COLO829 (cell line): ENCODE data around the gene MYOZ1.
"Not testable (repeated sequence)": the region's sequence is repeated elsewhere in the genome, so short reads cannot be mapped to it uniquely, and the experiment has no call there.

Source experiments
- DNase-seq: peaks from one replicate; pipeline ENCODE4 v3.0.0; 2012; ENCODE audit warnings: low spot score

Gene MYOZ1

GRCh38 chr10:73641328-73642060, at the start of gene MYOZ1:
Gene MYOZ1, minus strand, starts transcription at chr10:73641474. Its CDS starts 1,457 bp downstream, at chr10:73640017.
- peak; percentile 40 for DNase-seq

- DNase-seq = not testable (repeated sequence)
Measured at GRCh38 chr10:73690755-73691154, 49.5 kb upstream of the MYOZ1 start.

GRCh38 chr10:73689596-73689995, 48.3 kb upstream of the MYOZ1 start:
- not testable (repeated sequence) for DNase-seq

- not testable (repeated sequence) for DNase-seq
Measured at GRCh38 chr10:73687641-73688040, 46.4 kb upstream of the MYOZ1 start.

GRCh38 chr10:73674546-73674945, 33.3 kb upstream of the MYOZ1 start:
- not testable (repeated sequence) for DNase-seq

- not testable (repeated sequence) for DNase-seq
Measured at GRCh38 chr10:73668378-73668777, 27.1 kb upstream of the MYOZ1 start.

GRCh38 chr10:73666153-73666809, 25.0 kb upstream of the MYOZ1 start:
- not testable (repeated sequence) for DNase-seq

GRCh38 chr10:73665581-73665980, 24.3 kb upstream of the MYOZ1 start:
- not testable (repeated sequence) for DNase-seq

- not testable (repeated sequence) for DNase-seq
Measured at GRCh38 chr10:73664156-73665040, 23.1 kb upstream of the MYOZ1 start.

GRCh38 chr10:73663621-73664020, 22.3 kb upstream of the MYOZ1 start:
- not testable (repeated sequence) for DNase-seq

GRCh38 chr10:73662705-73663104, 21.4 kb upstream of the MYOZ1 start:
- DNase-seq = not testable (repeated sequence)

- no peak for DNase-seq
Measured at GRCh38 chr10:73655990-73656298, 14.7 kb upstream of the MYOZ1 start, which contains the start of gene SYNPO2L. Gene SYNPO2L, minus strand, starts transcription at chr10:73656029. Its CDS starts 107 bp downstream, at chr10:73655922.

GRCh38 chr10:73655257-73655989, 14.1 kb upstream of the MYOZ1 start:
- no peak for DNase-seq

GRCh38 chr10:73653701-73654100, 12.4 kb upstream of the MYOZ1 start:
- no peak for DNase-seq

- no peak for DNase-seq
Measured at GRCh38 chr10:73653195-73653594, 11.9 kb upstream of the MYOZ1 start.

- DNase-seq = no peak
Measured at GRCh38 chr10:73650537-73651331, 9.5 kb upstream of the MYOZ1 start.

- DNase-seq = no peak
Measured at GRCh38 chr10:73649876-73650536, 8.7 kb upstream of the MYOZ1 start.

GRCh38 chr10:73648975-73649829, 7.9 kb upstream of the MYOZ1 start:
- DNase-seq = no peak

GRCh38 chr10:73647875-73648651, 6.8 kb upstream of the MYOZ1 start:
- DNase-seq = no peak
